Measurements from ENCODE around the gene VPS9D1. TPM values are rescaled to one million over a fixed set of nuclear protein-coding genes. Genes with fewer than 3 reads are reported as not detected.

Gene VPS9D1
- total RNA-seq, 1 experiment from 2014 or later: 6.3 TPM

GRCh38 chr16:89744813-89745212, 24.1 kb upstream of the VPS9D1 start:
- ChIA-PET CTCF (no interaction called here), POLR2A (no interaction called here)
- Histone ChIP-seq H3K27ac (ENCODE audit: low read length) (no peak overlapping the region), H3K27me3 (ENCODE audit: control insufficient read depth, insufficient read depth, low read length) (no peaks in the 10 kb centered on the region), H3K4me1 (ENCODE audit: control insufficient read depth, insufficient read depth, low read length) (no peaks in the 10 kb centered on the region), H3K4me3 (ENCODE audit: low read depth in 2 of 2, low read length in 2 of 2) (no peak overlapping the region), H3K36me3 (ENCODE audit: control insufficient read depth, insufficient read depth, low read length) (peaks cover 3% of the 10 kb centered on the region; the same call in 1 of the 2 replicates), H3K9me3 (ENCODE audit: control insufficient read depth, insufficient read depth, low read depth, low read length) (no peaks in the 10 kb centered on the region)
- no TSS peak for BruUV-seq (replicated peaks)
- TF ChIP-seq TCF7L2 (IDR thresholded peaks at IDR 0.05; ENCODE audit: low read depth, low read length) (no peak), SIN3A (IDR thresholded peaks at IDR 0.05; ENCODE audit: borderline replicate concordance, insufficient read depth, low read depth, low read length) (no peak), POLR2AphosphoS5 (IDR thresholded peaks at IDR 0.05; ENCODE audit: low read depth, low read length) (no peak), CTCF (IDR thresholded peaks at IDR 0.05) (no peak)
- TF ChIP-seq, protein P1, sequence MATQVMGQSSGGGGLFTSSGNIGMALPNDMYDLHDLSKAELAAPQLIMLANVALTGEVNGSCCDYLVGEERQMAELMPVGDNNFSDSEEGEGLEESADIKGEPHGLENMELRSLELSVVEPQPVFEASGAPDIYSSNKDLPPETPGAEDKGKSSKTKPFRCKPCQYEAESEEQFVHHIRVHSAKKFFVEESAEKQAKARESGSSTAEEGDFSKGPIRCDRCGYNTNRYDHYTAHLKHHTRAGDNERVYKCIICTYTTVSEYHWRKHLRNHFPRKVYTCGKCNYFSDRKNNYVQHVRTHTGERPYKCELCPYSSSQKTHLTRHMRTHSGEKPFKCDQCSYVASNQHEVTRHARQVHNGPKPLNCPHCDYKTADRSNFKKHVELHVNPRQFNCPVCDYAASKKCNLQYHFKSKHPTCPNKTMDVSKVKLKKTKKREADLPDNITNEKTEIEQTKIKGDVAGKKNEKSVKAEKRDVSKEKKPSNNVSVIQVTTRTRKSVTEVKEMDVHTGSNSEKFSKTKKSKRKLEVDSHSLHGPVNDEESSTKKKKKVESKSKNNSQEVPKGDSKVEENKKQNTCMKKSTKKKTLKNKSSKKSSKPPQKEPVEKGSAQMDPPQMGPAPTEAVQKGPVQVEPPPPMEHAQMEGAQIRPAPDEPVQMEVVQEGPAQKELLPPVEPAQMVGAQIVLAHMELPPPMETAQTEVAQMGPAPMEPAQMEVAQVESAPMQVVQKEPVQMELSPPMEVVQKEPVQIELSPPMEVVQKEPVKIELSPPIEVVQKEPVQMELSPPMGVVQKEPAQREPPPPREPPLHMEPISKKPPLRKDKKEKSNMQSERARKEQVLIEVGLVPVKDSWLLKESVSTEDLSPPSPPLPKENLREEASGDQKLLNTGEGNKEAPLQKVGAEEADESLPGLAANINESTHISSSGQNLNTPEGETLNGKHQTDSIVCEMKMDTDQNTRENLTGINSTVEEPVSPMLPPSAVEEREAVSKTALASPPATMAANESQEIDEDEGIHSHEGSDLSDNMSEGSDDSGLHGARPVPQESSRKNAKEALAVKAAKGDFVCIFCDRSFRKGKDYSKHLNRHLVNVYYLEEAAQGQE (IDR thresholded peaks at IDR 0.05; ENCODE audit: insufficient read depth in 1 of 2, low read depth in 2 of 2, low read length in 1 of 2): no peak
- in situ Hi-C loops (cut with HindIII; ENCODE audit: low pct_unique_long_range_greater_than_20kb, low sequenced_read_pairs): no loop called here
- DNase-seq (ENCODE audit: low read depth, low spot score) (no peak), ATAC-seq (no peak)
- intact Hi-C loops (cut with micrococcal nuclease; ENCODE audit: unreplicated experiment): no loop called here

- peaks cover 3% of the 10 kb centered on the region; the same call in 1 of the 2 replicates for H3K36me3 ChIP-seq (ENCODE audit: control insufficient read depth, insufficient read depth, low read length)
- no peak for ATAC-seq
- in situ Hi-C loops (cut with HindIII; ENCODE audit: low pct_unique_long_range_greater_than_20kb, low sequenced_read_pairs) (no loop called here), intact Hi-C loops (cut with micrococcal nuclease; ENCODE audit: unreplicated experiment) (no loop called here)
- DNase-seq (ENCODE audit: low read depth, low spot score): no peak
- no peaks in the 10 kb centered on the region for H3K9me3 ChIP-seq (ENCODE audit: control insufficient read depth, insufficient read depth, low read depth, low read length)
- no TSS peak for BruUV-seq (replicated peaks)
- no peaks in the 10 kb centered on the region for H3K27me3 ChIP-seq (ENCODE audit: control insufficient read depth, insufficient read depth, low read length)
- ChIA-PET POLR2A (no interaction called here), CTCF (interaction anchor here (0.6 to 0.8 kb wide), 2 partner anchors 43 to 176 kb away, joined by 6 to 8 read pairs; no protein-coding TSS in a partner anchor)
- H3K4me3 ChIP-seq (ENCODE audit: low read depth in 2 of 2, low read length in 2 of 2): no peak overlapping the region
- H3K27ac ChIP-seq (ENCODE audit: low read length): no peak overlapping the region
- no peak for TF ChIP-seq CTCF (IDR thresholded peaks at IDR 0.05)
- no peak for TF ChIP-seq TCF7L2 (IDR thresholded peaks at IDR 0.05; ENCODE audit: low read depth, low read length)
- TF ChIP-seq POLR2AphosphoS5 (IDR thresholded peaks at IDR 0.05; ENCODE audit: low read depth, low read length): no peak
- TF ChIP-seq, protein P1 (IDR thresholded peaks at IDR 0.05; ENCODE audit: insufficient read depth in 1 of 2, low read depth in 2 of 2, low read length in 1 of 2): no peak
- TF ChIP-seq SIN3A (IDR thresholded peaks at IDR 0.05; ENCODE audit: borderline replicate concordance, insufficient read depth, low read depth, low read length): no peak
- H3K4me1 ChIP-seq (ENCODE audit: control insufficient read depth, insufficient read depth, low read length): no peaks in the 10 kb centered on the region
Observed at GRCh38 chr16:89742948-89743347, 22.2 kb upstream of the VPS9D1 start.
